ENCODE results near the gene PPP5C.

GRCh38 chr19:46356149-46357055 is 9.5 kb downstream of the PPP5C start:
- TF ChIP-seq CTCF (IDR thresholded peaks at IDR 0.05) (no peak), POLR2A (IDR thresholded peaks at IDR 0.05) (no peak)

Data from uterus (tissue), 2 donors.